GM18861 (cell line): Measurements from ENCODE around the gene IRF9.
A peak's percentile ranks its signal among the peaks of the same experiment; 100 is the strongest.
"Not testable (repeated sequence)": the region's sequence is repeated elsewhere in the genome, so short reads cannot be mapped to it uniquely, and the experiment has no call there.

Experiments
- ATAC-seq: cut with Tn5 transposase; IDR thresholded peaks from one replicate; pipeline ENCODE4 v1.9.1; 2021; ENCODE audit not compliant: unreplicated experiment

IRF9 gene

GRCh38 chr14:24189059-24189375 is 28.0 kb downstream of the IRF9 start:
- no peak for ATAC-seq

GRCh38 chr14:24189460-24189859 is 28.4 kb downstream of the IRF9 start:
- no peak for ATAC-seq

GRCh38 chr14:24190416-24190815 is 29.4 kb downstream of the IRF9 start:
- ATAC-seq: no peak

- no peak for ATAC-seq
Measured at GRCh38 chr14:24192933-24193332, 31.9 kb downstream of the IRF9 start.

GRCh38 chr14:24194186-24194872 is 33.3 kb downstream of the IRF9 start:
- ATAC-seq: no peak

GRCh38 chr14:24194873-24195185 is 33.8 kb downstream of the IRF9 start:
- ATAC-seq: no peak

- ATAC-seq: peak; percentile 78
Measured at GRCh38 chr14:24195186-24196070, 34.4 kb downstream of the IRF9 start, which contains the start of gene TM9SF1. TSS of gene TM9SF1 (minus strand) at chr14:24195441. CDS start at chr14:24195019, 422 bp downstream.

GRCh38 chr14:24196071-24197055 is 35.3 kb downstream of the IRF9 start:
- ATAC-seq: peak; percentile 7

- no peak for ATAC-seq
Measured at GRCh38 chr14:24197056-24197450, 36.0 kb downstream of the IRF9 start.

- ATAC-seq: no peak
Measured at GRCh38 chr14:24198814-24199524, 37.9 kb downstream of the IRF9 start.

GRCh38 chr14:24202538-24202937 is 41.5 kb downstream of the IRF9 start:
- not testable (repeated sequence) for ATAC-seq

- not testable (repeated sequence) for ATAC-seq
Measured at GRCh38 chr14:24203249-24203886, 42.3 kb downstream of the IRF9 start.

- no peak for ATAC-seq
Measured at GRCh38 chr14:24204163-24205146, 43.4 kb downstream of the IRF9 start.

- no peak for ATAC-seq
Measured at GRCh38 chr14:24206260-24207103, 45.4 kb downstream of the IRF9 start.

GRCh38 chr14:24207104-24207551 is 46.1 kb downstream of the IRF9 start:
- ATAC-seq: no peak

GRCh38 chr14:24207625-24208024 is 46.6 kb downstream of the IRF9 start:
- no peak for ATAC-seq

- ATAC-seq: no peak
Measured at GRCh38 chr14:24211311-24211710, 50.2 kb downstream of the IRF9 start.
